Testis (tissue), 2 donors: ENCODE measurements around the gene ACOT12.

Experiments used
- CTCF ChIP-seq, 3 experiments: fragments of 450-650 bp in 2 of 3; fragments of 200-600 bp in 1 of 3; sonication (generic) in 1 of 3; IDR thresholded peaks; one replicate each; pipeline ENCODE4 v1.5.1; 2016 to 2019; ENCODE audit warnings: antibody characterized with exemption in 3 of 3, mild to moderate bottlenecking in 2 of 3, moderate library complexity in 1 of 3
- POLR2A ChIP-seq: fragments of 450-650 bp; IDR thresholded peaks from one replicate; pipeline ENCODE4 v1.6.1; 2017; ENCODE audit warnings: antibody characterized with exemption, mild to moderate bottlenecking, moderate library complexity

GRCh38 chr5:81422671-81423070 lies 28.7 kb upstream of the ACOT12 start:
- TF ChIP-seq CTCF (IDR thresholded peaks at IDR 0.05) = no peak
- no peak for TF ChIP-seq POLR2A
